Gastroesophageal sphincter (tissue), 4 donors: ENCODE results near the gene CDNF. TPM values are rescaled to one million over a fixed set of nuclear protein-coding genes. Genes with fewer than 3 reads are reported as not detected.

Experiments
- ATAC-seq: fragments of 150-250 bp; one replicate; pipeline ENCODE4 v1.9.1; 2016; ENCODE audit warnings: mild to moderate bottlenecking, moderate library complexity
- H3K27ac ChIP-seq, 4 donors: fragments of 200-600 bp; sonication (generic) in 3 of 4; 1 replicate in 3 of 4; 2 replicates in 1 of 4; pipeline ENCODE4 v1.5.1; 2016 to 2019
- H3K27me3 ChIP-seq: fragments of 200-600 bp; sonication (generic); one replicate; pipeline ENCODE4 v1.5.1; 2019
- H3K36me3 ChIP-seq, 2 donors: fragments of 200-600 bp; sonication (generic); one replicate each; pipeline ENCODE4 v1.5.1; 2019; ENCODE audit warnings: control low read depth in 1 of 2
- H3K4me1 ChIP-seq, 3 donors: fragments of 200-600 bp; sonication (generic); 1 replicate in 2 of 3; 2 replicates in 1 of 3; pipeline ENCODE4 v1.5.1; 2016 to 2019; ENCODE audit warnings: control low read depth in 2 of 3
- H3K4me3 ChIP-seq, 2 donors: fragments of 200-600 bp; sonication (generic); one replicate each; pipeline ENCODE4 v1.5.1; 2019; ENCODE audit warnings: mild to moderate bottlenecking in 1 of 2, moderate library complexity in 1 of 2
- H3K9me3 ChIP-seq, 3 donors: fragments of 200-600 bp; sonication (generic); one replicate each; pipeline ENCODE4 v1.5.1; 2017 to 2019; ENCODE audit warnings: control low read depth in 2 of 3
- EP300 ChIP-seq: sonication (generic); formaldehyde crosslinking; IDR thresholded peaks from one replicate; pipeline ENCODE4 v1.6.1; 2017; ENCODE audit warnings: antibody characterized with exemption, mild to moderate bottlenecking
- POLR2A ChIP-seq, 2 donors: fragments of 450-650 bp; IDR thresholded peaks; one replicate each; pipeline ENCODE4 v1.6.1; 2017; ENCODE audit warnings: antibody characterized with exemption in 2 of 2, mild to moderate bottlenecking in 2 of 2, moderate library complexity in 1 of 2
- POLR2AphosphoS5 ChIP-seq: sonication (generic); formaldehyde crosslinking; IDR thresholded peaks from one replicate; pipeline ENCODE4 v1.6.1; 2017; ENCODE audit warnings: antibody characterized with exemption
- WGBS, 2 donors: methylation state at CpG; one replicate each; pipeline ENCODE4 v1.1.5; 2018; ENCODE audit warnings: low coverage in 1 of 2; 5-methylcytosine and 5-hydroxymethylcytosine counted together
- total RNA-seq, 4 donors: library from RNA; depleted of rRNA; stranded (reverse); fragments of >200 nt; gene quantifications; one replicate each; pipeline ENCODE4 v1.1.0, GENCODE V29; 2016
- TF ChIP-seq, protein P1 (sequence below), 4 experiments: fragments of 200-600 bp in 2 of 4; fragments of 450-650 bp in 2 of 4; sonication (generic) in 1 of 4; IDR thresholded peaks; one replicate each; pipeline ENCODE4 v1.5.1; 2017 to 2019; ENCODE audit warnings: antibody characterized with exemption in 4 of 4, mild to moderate bottlenecking in 2 of 4, moderate library complexity in 2 of 4

The CDNF gene
- total RNA-seq, 4 donors from 2014 or later: 0.81 to 6.7 (median 2.3) TPM; not detected in 1

DNA sequence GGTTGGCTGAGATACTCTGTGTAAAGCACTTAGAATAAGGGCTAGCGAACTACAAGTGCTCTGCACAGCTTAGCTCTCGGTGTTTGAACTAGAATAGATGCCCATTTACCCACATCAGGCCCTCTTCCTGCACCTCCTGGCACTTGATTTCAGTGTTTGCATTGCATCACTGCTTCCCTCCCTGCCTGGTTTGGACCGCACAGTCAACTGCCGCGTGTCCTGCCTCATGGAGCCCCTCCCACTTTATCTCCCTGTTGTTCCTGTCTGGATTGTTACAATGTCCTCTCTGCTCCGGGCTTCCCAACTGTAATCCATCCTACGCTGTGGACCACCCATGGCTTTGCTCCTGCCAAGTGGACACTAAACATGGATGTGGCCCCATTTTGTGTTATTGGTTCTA lies 65.4 kb downstream of the CDNF start:
- no peak for ATAC-seq
- Histone ChIP-seq H3K9me3 (no peaks in the 10 kb centered on the region), H3K4me1 (no peaks in the 10 kb centered on the region), H3K36me3 (no peaks in the 10 kb centered on the region), H3K4me3 (no peak overlapping the region), H3K27me3 (no peaks in the 10 kb centered on the region), H3K27ac (no peak overlapping the region)
- TF ChIP-seq POLR2A (IDR thresholded peaks at IDR 0.05): no peak
- no peak for TF ChIP-seq POLR2AphosphoS5
- TF ChIP-seq EP300: no peak
- TF ChIP-seq, protein P1, sequence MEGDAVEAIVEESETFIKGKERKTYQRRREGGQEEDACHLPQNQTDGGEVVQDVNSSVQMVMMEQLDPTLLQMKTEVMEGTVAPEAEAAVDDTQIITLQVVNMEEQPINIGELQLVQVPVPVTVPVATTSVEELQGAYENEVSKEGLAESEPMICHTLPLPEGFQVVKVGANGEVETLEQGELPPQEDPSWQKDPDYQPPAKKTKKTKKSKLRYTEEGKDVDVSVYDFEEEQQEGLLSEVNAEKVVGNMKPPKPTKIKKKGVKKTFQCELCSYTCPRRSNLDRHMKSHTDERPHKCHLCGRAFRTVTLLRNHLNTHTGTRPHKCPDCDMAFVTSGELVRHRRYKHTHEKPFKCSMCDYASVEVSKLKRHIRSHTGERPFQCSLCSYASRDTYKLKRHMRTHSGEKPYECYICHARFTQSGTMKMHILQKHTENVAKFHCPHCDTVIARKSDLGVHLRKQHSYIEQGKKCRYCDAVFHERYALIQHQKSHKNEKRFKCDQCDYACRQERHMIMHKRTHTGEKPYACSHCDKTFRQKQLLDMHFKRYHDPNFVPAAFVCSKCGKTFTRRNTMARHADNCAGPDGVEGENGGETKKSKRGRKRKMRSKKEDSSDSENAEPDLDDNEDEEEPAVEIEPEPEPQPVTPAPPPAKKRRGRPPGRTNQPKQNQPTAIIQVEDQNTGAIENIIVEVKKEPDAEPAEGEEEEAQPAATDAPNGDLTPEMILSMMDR (IDR thresholded peaks at IDR 0.05): no peak
- 64 to 72% methylated on average over 6 to 7 of the region's 7 CpGs for WGBS, 2 donors

DNA sequence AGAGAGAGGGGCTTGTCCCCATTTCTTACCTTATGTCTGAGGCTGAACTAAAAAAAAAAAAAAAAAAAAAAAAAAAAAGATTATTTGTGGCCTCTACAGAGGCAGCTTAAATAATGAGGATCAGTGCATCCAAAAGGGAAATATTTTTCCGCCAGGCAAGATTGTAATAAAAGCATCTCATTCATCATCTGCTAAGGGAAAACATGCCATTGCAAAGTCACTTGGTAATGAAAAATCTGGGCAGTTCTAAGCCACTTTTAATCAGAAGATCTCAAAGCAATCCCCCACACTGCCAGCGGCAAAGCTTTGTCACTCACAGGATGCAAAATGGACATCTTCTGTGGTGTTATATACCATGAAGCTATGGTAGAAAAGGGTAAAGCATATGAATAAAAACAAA lies 66.9 kb downstream of the CDNF start:
- H3K27me3 ChIP-seq: no peaks in the 10 kb centered on the region
- H3K9me3 ChIP-seq: no peaks in the 10 kb centered on the region
- no peak overlapping the region for H3K4me3 ChIP-seq
- WGBS, 2 donors: 57 to 63% methylated on average over 1 to 2 of the region's 2 CpGs
- no peak overlapping the region for H3K27ac ChIP-seq
- no peak for ATAC-seq
- H3K4me1 ChIP-seq: no peaks in the 10 kb centered on the region
- H3K36me3 ChIP-seq: no peaks in the 10 kb centered on the region
- TF ChIP-seq EP300: no peak
- TF ChIP-seq, protein P1 (IDR thresholded peaks at IDR 0.05): no peak
- TF ChIP-seq POLR2AphosphoS5: no peak
- TF ChIP-seq POLR2A (IDR thresholded peaks at IDR 0.05): no peak

Other genes starting within 250 kb of the CDNF start
- gene FAM107B, start 63.1 kb downstream of the CDNF start, total RNA-seq: 10 to 100 TPM in 3 of 4 donors, 1 to 10 TPM in 1; 7.3 to 15.6 (median 13.3) TPM
- 10 to 100 TPM in 2 of 4 donors, 1 to 10 TPM in 2; 4.8 to 15.1 (median 9.9) TPM for gene HSPA14, start 269 bp upstream of the CDNF start, total RNA-seq
- gene MSANTD7, start 269 bp upstream of the CDNF start, total RNA-seq: 10 to 100 TPM in 3 of 4 donors, 1 to 10 TPM in 1; 8.2 to 15.5 (median 11.6) TPM
- 1 to 10 TPM; 4.4 to 6.2 (median 5.1) TPM for gene SUV39H2, start 40.8 kb upstream of the CDNF start, total RNA-seq
- gene DCLRE1C, start 116.1 kb upstream of the CDNF start, total RNA-seq: 10 to 100 TPM in 2 of 4 donors, 1 to 10 TPM in 2; 7.7 to 16.8 (median 11.6) TPM
- gene MEIG1, start 121.4 kb upstream of the CDNF start, total RNA-seq: not detected
- 10 to 100 TPM in 1 of 4 donors, 1 to 10 TPM in 2, not detected in 1; 1.1 to 14.2 (median 2.2) TPM for gene OLAH, start 205.9 kb upstream of the CDNF start, total RNA-seq